NCI-H2029 (cell line): ENCODE measurements around the gene RSAD2.

Experiments used
- DNase-seq: peaks from one replicate; lab custom pipeline; 2025; lab: John Stamatoyannopoulos, UW

Gene RSAD2

DNA sequence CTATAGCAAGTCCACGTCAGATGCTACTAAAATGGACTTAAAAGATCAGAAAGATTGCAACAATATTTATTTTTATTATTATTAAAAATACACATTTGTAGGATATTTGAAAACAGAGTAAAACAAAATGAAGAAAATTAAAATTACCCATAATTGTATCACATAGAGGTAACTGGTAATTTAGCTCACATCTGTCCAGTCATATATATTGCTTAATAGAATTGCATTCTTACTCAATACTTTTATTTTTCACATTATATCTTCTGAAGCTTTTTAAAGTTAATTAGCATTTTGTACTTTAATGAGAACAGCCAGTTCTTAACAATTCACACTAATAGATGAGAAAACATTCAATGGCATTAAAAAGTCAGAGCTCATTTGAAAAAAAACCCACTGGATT is 28.1 kb downstream of the RSAD2 start:
- no peak for DNase-seq

DNA sequence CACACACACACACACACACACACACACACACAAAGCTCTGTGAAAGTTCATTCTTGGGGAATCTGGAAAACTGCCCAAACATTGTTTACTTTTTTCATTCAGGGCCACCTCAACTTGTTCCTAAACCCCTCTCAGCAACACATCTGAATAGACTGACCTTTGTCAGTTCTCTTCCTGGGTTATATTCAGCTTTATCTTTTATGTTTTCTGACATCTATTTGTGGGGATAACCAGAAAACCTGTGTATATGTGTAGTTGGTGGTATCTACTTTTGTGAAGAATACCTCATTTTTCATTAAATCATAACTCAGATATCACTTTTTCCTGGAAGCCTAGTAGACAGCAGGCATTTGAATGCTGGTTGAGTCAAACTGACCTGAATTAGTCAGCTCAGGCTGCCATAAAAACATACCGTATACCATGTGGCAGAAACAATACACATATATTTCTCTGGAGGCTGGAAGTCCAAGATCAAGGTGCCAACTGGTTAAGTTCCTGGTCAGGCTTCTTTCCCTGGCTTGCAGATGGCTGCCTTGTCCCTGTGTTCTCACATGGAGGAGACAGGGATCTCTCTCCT is 28.7 kb downstream of the RSAD2 start:
- no peak for DNase-seq

DNA sequence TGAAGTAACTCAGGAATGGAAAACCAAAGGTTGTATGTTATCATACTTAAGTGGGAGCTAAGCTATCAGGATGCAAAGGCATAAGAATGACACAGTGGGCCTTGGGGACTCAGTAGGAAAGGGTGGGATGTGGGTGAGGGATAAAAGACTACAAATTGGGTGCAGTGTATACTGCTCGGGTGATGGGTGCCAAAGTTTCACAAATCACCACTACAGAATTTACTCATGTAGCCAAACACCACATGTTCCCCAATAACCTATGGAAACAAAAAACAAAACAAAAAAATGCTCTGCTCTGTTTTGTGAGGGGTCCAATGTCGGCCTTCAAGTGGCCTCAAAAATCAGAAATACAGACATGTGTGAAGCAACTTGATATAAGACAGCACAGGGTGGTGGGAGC is 30.7 kb downstream of the RSAD2 start:
- no peak for DNase-seq

DNA sequence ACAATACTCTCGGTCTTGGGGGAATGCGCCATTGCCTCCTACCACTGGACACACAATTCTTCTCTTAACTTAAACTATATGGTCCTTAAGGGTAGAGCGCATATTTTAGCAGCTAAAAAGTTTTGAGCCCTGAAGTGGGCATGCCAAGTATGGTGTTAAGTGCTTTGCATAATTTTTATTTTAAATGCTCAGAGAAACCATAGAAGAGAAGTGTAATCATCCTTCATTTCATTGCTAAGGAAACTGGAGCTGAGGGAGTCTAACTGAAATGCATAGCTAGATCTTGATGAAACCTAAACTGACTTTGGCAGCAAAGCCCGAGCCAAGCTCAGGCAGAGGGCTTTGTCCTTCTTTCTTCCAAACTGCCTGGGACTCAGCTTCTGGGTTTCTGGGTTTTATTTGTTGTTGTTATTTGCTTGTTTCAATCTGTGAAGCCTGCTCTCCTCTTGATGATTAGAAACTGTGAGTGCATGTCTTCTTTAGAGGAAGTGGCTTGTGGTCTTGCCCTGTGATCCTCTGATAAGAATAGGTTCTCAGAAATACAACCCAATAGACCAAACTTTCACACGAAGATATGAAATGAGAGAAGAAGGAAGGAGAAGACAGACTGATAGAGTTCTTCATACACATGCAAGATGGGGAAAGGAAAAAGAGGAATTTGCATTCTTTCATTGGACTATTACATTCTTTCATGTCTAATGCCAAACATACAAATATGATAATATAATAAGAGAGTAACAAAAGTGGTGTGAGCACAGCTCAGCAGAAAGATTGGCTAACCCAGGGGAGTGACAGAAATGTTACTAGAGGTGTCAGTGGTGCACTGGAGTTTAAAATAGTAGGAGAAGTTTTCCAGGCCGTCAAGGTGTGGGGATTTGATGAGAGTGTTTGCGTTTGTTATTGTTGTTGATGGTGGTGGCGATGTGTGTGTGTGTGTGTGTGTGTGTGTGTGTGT is 32.1 kb downstream of the RSAD2 start:
- DNase-seq, result no peak

DNA sequence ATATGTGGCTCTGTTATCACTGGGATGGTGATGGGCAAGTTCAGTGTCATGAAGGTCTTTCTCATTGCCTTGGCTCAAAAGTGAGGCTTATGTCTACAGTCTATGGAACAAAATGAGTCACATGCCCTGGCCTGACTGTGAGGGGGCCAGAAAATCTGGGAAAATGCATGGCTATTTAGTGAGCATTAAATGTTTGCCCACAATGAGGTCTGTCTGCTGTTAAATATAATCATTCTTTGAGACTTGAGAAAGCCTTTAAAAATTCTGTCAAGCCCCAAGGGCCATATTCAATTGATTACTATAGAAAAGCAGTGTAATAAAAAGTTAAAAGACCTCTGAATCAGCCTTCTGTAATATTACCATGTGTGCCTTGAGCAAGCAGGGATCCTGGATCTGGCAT is 34.1 kb downstream of the RSAD2 start:
- DNase-seq, result no peak

DNA sequence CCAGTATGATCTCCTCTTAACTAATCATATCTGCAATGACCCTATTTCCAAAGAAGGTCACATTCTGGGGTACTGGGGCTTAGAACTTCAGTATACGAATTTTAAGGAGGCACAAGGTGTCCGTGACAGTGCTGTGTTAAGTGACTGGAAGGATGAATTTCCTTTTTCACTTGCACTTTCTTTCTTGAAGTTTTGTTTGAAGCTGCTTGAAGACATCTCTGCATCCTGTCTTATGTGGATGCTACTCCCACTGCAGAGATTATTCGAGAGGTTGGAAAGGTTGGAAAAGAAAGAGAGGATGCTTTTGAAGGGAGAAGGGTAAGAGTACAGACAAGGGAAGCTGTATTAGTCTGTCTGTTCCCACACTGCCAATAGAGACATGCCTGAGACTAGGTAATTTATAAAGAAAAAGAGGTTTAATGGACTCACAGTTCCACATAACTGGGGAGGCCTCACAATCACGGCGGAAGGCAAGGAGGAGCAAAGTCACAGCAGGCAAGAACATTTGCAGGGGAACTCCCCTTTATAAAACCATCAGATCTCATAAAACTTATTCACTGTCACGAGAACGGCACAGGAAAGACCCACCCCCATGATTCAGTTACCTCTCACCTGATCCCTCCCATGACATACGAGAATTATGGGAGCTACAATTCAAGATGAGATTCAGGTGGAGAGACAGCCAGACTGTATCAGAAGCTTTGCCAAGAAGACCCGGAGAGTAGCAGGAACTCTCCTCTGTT is 36.0 kb downstream of the RSAD2 start:
- no peak for DNase-seq

DNA sequence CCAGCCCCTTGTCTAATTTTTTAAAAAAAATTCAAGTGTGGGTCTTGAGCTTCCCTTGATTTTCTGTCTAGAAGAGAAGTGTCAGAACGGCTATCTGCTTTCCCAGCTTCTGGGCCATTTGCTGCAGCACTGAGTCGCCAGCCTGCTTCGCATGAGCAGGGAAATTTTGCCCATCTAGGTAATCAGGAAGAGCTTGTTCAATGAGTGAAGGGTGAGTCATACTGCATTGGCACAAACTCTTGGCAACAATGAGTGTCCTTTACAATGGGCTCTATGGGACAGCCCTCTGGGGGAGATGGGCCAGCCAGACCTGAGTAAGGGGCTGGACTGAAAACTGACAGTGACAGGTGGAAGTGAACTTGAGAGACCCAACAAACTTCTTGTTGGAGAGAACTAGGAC is 37.3 kb downstream of the RSAD2 start:
- DNase-seq, result peak; percentile 11

GRCh38 chr2:6915399-6915798 is 37.8 kb downstream of the RSAD2 start:
- no peak for DNase-seq

DNA sequence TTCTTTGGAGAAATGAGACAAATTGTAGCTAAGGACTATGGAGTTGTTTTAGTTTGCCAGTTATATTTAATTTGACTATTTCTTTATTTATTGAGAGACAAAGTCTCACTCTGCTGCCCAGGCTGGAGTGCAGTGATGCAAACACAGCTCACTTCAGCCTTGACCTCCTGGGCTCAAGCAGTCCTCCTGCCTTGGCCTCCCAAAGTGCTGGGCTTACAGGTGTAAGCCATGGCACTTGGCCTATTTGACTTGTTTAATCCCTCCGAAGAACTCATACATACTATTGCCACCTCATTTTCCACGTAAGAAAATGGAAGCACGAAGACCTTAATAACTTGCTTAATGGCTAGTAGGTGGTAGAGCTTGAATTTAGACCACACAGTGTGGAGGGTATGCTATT is 38.6 kb downstream of the RSAD2 start:
- DNase-seq, result no peak

DNA sequence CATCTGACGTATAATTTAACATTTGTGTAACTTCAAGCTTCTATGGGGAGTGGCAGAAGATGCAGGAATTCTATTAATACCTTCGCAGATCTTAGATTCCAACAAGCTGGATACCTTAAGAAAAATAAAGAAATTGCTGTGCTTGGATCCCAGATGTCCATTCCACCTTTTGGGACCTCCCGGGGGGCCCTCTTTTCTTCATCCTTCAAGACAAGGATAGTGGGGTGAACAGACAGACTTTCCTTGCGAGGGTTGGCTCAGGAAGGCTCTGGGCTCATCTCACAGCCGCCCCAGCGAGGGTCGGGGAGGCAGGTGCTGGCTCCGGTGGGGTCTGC is 39.1 kb downstream of the RSAD2 start:
- DNase-seq, result no peak

- DNase-seq, result peak; percentile 63
Observed at GRCh38 chr2:6917071-6917760, 39.6 kb downstream of the RSAD2 start, which contains the start of gene RNF144A. Gene RNF144A, plus strand, starts transcription at chr2:6917412. Its CDS starts 79,515 bp downstream, at chr2:6996927.

GRCh38 chr2:6917761-6918421 is 40.3 kb downstream of the RSAD2 start:
- no peak for DNase-seq

GRCh38 chr2:6919901-6920742 is 42.5 kb downstream of the RSAD2 start:
- no peak for DNase-seq

DNA sequence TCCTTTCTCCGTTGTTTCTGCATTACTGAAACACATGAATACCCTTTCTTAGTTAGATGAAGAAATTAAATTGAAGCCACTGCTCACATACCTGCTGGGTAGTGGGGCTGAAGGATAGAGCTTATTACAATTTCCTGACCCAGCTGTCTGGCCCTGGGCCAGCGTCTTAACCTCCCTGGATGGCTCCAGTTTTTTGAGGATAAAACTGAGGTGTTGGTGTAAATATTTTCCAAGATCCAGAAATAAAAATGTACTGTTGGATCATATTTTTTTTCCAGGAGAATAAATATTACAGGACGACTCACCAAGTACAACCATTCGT is 43.1 kb downstream of the RSAD2 start:
- no peak for DNase-seq

DNA sequence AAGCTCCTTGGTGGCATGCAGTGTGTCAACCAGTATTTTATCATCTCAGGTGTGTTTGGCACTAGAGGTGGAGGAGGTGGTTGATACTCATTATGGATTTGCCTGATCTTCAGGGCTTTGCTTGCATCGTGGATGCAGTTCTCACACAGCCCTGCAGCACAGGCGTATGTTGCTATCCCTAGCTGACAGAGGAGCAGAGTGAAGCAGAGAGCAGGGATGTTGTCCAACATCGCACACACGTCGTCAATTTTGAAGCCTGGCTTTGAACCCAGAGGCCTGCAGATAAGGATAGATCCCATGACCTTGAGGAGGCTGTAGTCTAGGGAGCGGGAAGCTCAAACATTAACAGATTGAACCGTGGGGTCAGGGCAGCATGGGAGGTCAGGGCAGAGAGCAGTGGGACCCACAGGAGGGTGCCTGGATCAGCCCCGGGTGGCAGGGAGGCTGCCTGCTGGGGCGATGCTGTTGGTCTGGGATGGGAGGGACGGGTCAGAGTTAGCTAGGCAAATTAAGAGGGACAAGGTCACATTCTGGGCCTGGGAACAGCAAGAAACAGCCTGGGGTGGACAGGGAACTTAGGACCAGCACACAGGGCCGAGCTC is 43.8 kb downstream of the RSAD2 start:
- DNase-seq, result no peak

DNA sequence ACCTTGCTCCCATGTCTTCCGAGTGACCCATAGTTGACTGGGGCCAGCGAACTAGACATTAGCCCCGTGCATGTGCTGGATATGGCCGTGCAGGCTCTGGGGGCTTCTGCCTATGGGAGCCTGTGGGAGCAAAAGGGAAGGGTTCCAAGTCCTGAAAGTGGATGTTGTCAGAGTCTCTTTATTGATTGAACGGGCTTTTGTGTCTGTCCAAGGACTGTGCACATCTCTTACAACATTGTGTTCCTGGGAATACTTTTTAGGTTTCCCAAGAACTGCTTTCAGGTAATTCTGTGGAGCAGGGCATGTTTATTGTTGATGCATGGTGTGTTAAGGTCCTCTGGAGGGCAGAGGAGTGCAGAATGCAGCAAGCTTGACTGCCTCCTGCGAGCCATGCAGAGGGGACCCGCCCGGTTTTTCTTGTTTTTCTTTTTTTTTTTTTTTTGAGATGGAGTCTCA is 44.7 kb downstream of the RSAD2 start:
- DNase-seq, result no peak

DNA sequence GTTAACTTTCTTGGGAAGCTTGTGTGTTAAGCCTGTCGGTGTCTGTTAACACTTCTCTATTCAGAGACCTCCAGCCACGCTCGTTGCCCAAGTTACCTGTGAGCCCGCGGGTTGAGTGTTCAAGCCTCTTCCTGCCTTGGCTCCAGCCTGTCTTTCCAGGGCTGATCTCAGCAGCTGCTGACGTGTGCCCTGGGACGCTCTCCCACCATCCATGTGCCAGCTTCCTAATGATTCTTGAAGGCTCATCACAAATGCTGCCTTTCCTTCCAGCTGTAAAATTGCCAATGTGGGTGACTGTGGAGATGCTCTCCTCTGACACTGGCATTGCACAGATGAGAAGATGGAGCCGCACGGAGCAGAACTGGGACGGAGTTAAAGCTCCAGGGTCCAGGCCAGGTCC is 45.7 kb downstream of the RSAD2 start:
- DNase-seq, result no peak

- DNase-seq, result no peak
Observed at GRCh38 chr2:6924101-6924923, 46.7 kb downstream of the RSAD2 start.

- no peak for DNase-seq
Observed at GRCh38 chr2:6924924-6925409, 47.4 kb downstream of the RSAD2 start.
